OCI-LY1 (cell line): ENCODE results near the gene CD300LB.

ENCODE experiments used
- EZH2 ChIP-seq: fragments of 200-600 bp; sonication (generic), shearing (Covaris generic); IDR thresholded peaks from 2 replicates; pipeline ENCODE4 v1.8.0; 2017; ENCODE audit warnings: borderline replicate concordance, mixed run types, mild to moderate bottlenecking, antibody characterized with exemption, low read length, moderate library complexity, mixed read lengths
- TF ChIP-seq, protein P1 (sequence below): fragments of 200-600 bp; sonication (generic), shearing (Covaris generic); IDR thresholded peaks from 2 replicates; pipeline ENCODE4 v1.5.1; 2017; ENCODE audit warnings: mild to moderate bottlenecking, antibody characterized with exemption, low read length, moderate library complexity, mixed read lengths

DNA sequence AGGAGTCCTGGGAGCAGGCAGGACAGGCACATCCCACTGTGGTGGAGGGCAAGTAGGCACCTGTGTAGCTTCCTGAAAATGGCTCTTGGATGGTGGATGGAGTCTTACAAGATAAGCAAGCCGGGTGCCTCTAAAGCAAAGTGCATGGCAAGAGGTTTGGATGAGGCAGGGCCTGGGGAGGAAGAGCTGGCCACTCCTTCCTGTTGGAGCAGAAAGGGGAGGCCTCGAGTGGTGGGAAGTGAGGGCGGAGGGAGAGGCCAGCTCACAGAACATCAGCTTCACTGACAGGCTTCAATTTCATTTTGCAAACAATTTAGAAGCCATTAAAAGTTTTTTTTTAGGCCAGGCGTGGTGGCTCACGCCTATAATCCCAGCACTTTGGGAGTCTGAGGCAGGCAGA lies 33.8 kb downstream of the CD300LB start:
- TF ChIP-seq, protein P1, sequence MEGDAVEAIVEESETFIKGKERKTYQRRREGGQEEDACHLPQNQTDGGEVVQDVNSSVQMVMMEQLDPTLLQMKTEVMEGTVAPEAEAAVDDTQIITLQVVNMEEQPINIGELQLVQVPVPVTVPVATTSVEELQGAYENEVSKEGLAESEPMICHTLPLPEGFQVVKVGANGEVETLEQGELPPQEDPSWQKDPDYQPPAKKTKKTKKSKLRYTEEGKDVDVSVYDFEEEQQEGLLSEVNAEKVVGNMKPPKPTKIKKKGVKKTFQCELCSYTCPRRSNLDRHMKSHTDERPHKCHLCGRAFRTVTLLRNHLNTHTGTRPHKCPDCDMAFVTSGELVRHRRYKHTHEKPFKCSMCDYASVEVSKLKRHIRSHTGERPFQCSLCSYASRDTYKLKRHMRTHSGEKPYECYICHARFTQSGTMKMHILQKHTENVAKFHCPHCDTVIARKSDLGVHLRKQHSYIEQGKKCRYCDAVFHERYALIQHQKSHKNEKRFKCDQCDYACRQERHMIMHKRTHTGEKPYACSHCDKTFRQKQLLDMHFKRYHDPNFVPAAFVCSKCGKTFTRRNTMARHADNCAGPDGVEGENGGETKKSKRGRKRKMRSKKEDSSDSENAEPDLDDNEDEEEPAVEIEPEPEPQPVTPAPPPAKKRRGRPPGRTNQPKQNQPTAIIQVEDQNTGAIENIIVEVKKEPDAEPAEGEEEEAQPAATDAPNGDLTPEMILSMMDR: no peak
- TF ChIP-seq EZH2: no peak
